Measurements from ENCODE around the gene LRRC23. TPM values are rescaled to one million over a fixed set of nuclear protein-coding genes. Genes with fewer than 3 reads are reported as not detected.

Gene LRRC23
- total and polyA plus RNA-seq, 9 donors, result 5.7 to 13.7 (median 11.0) TPM

DNA sequence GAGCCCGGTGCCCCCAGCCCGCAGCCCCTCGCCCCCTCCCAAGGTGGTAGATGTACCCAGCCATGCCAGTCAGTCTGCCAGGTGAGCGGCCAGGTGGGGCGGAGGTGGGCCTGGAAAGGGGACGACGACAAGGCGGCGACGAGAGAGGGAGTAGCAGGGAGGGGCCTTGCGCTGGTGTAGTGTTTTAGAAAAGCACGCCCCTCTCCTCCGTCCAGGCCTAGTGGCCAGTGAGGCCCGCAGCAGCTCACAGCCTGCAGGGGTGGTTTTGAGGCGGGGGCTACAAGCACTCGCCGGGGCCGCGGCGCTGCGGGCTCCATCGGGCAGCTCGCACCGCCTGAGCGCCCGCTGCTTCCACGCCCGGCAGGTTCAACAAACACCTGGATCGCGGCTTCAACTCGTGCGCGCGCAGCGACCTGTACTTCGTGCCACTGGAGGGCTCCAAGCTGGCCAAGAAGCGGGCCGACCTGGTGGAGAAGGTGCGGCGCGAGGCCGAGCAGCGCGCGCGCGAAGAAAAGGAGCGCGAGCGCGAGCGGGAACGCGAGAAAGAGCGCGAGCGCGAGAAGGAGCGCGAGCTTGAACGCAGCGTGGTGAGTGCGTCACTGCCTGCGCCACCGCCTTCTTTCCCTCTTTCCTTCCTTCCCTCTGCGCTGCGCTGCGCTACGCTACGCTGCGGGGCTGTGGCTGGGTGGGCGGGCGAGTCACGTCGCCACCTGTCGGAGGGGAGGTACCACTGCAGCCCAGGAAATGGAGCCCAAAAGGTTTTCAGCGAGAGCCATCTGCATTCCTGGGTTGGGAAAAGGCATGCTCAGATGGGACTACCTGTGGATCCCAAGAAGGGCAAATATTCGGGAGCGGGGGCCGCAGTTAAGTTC, 33.1 kb downstream of the LRRC23 start:
- H3K9me3 ChIP-seq (replicated peaks; ENCODE audit: control insufficient read depth, low read depth, low read length), result no peaks in the 10 kb centered on the region
- H3K4me3 ChIP-seq (ENCODE audit: low read length), result peak overlapping the region; percentile 80
- WGBS (ENCODE audit: insufficient coverage), result 1% methylated on average over 64 of the region's 80 CpGs
- no peaks in the 10 kb centered on the region for H3K27me3 ChIP-seq (ENCODE audit: control insufficient read depth, insufficient read depth, low read length)
- H3K36me3 ChIP-seq (ENCODE audit: control insufficient read depth, insufficient read depth, low read length), result peaks cover 65% of the 10 kb centered on the region
- peak overlapping the region; percentile 94 for H3K27ac ChIP-seq (ENCODE audit: low read length)
- peaks cover 46% of the 10 kb centered on the region for H3K4me1 ChIP-seq (ENCODE audit: control insufficient read depth, insufficient read depth, low read length)
- DNase-seq, result peak; percentile 98

GRCh38 chr12:6938353-6939190, 34.0 kb downstream of the LRRC23 start:
- DNase-seq, result peak; percentile 57

DNA sequence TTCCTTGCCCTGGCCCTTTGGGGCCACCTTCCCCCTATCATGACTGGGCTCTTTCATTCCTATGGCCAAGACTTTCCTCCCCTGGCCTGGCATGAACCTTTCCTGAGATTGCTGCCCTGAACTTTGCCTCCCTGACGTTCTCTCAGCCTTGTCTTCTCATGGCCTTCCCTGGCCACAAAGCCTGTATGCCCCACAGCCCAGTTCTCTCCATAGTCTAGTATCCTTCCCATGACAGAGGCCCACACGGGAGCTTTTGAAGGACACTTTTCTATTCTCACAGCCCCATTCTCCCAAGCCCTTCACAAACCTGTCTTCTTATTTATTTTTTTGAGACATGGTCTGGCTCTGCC, 34.5 kb downstream of the LRRC23 start:
- DNase-seq, result no peak
- peaks cover 55% of the 10 kb centered on the region for H3K36me3 ChIP-seq (ENCODE audit: control insufficient read depth, insufficient read depth, low read length)
- 91% methylated on average over 2 of the region's 2 CpGs for WGBS (ENCODE audit: insufficient coverage)
- peaks cover 42% of the 10 kb centered on the region for H3K4me1 ChIP-seq (ENCODE audit: control insufficient read depth, insufficient read depth, low read length)
- H3K9me3 ChIP-seq (replicated peaks; ENCODE audit: control insufficient read depth, low read depth, low read length), result no peaks in the 10 kb centered on the region
- H3K27me3 ChIP-seq (ENCODE audit: control insufficient read depth, insufficient read depth, low read length), result no peaks in the 10 kb centered on the region
- no peak overlapping the region for H3K27ac ChIP-seq (ENCODE audit: low read length)
- no peak overlapping the region for H3K4me3 ChIP-seq (ENCODE audit: low read length)

More at GRCh38 chr12:6938353-6939190, 34.0 kb downstream of the LRRC23 start:
- H3K27me3 ChIP-seq (ENCODE audit: control insufficient read depth, insufficient read depth, low read length), result no peaks in the 10 kb centered on the region
- WGBS (ENCODE audit: insufficient coverage), result 81% methylated on average over 29 of the region's 32 CpGs
- peaks cover 48% of the 10 kb centered on the region for H3K4me1 ChIP-seq (ENCODE audit: control insufficient read depth, insufficient read depth, low read length)
- H3K36me3 ChIP-seq (ENCODE audit: control insufficient read depth, insufficient read depth, low read length), result peaks cover 60% of the 10 kb centered on the region
- H3K27ac ChIP-seq (ENCODE audit: low read length), result peak overlapping the region; percentile 69
- H3K9me3 ChIP-seq (replicated peaks; ENCODE audit: control insufficient read depth, low read depth, low read length), result no peaks in the 10 kb centered on the region
- H3K4me3 ChIP-seq (ENCODE audit: low read length), result peak overlapping the region; percentile 9

GRCh38 chr12:6941267-6941666, 36.6 kb downstream of the LRRC23 start:
- Histone ChIP-seq H3K4me3 (ENCODE audit: low read length) (no peak overlapping the region), H3K27me3 (ENCODE audit: control insufficient read depth, insufficient read depth, low read length) (no peaks in the 10 kb centered on the region), H3K36me3 (ENCODE audit: control insufficient read depth, insufficient read depth, low read length) (peaks cover 42% of the 10 kb centered on the region), H3K4me1 (ENCODE audit: control insufficient read depth, insufficient read depth, low read length) (peaks cover 49% of the 10 kb centered on the region), H3K27ac (ENCODE audit: low read length) (no peak overlapping the region), H3K9me3 (replicated peaks; ENCODE audit: control insufficient read depth, low read depth, low read length) (no peaks in the 10 kb centered on the region)
- 87% methylated on average over 9 of the region's 12 CpGs for WGBS (ENCODE audit: insufficient coverage)
- no peak for DNase-seq

- Histone ChIP-seq H3K4me3 (ENCODE audit: low read length) (no peak overlapping the region), H3K4me1 (ENCODE audit: control insufficient read depth, insufficient read depth, low read length) (peaks cover 51% of the 10 kb centered on the region), H3K27ac (ENCODE audit: low read length) (no peak overlapping the region), H3K36me3 (ENCODE audit: control insufficient read depth, insufficient read depth, low read length) (peaks cover 37% of the 10 kb centered on the region), H3K9me3 (replicated peaks; ENCODE audit: control insufficient read depth, low read depth, low read length) (no peaks in the 10 kb centered on the region), H3K27me3 (ENCODE audit: control insufficient read depth, insufficient read depth, low read length) (no peaks in the 10 kb centered on the region)
- no peak for DNase-seq
- no CpG with 5 or more reads among the region's 12 CpGs for WGBS (ENCODE audit: insufficient coverage)
Measured at GRCh38 chr12:6941782-6942181, 37.2 kb downstream of the LRRC23 start.

DNA sequence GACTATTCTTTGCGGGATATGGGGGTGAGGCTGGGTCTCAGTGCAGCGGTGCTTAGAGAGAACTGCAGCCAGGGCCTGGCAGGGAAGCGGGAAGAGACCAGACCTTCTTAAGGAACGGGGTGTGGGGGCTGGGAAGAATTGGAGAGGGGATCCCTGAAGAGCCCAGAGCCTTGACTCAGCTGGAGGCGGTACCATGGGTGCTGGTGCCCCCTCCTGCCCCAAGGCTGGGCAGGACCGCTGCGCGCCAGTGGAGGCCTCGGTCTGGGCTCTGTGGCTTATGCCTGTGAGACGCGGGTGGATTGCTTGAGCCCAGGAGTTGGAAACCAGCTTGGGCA, 37.7 kb downstream of the LRRC23 start:
- WGBS (ENCODE audit: insufficient coverage), result 83% methylated on average over 5 of the region's 11 CpGs
- H3K27ac ChIP-seq (ENCODE audit: low read length), result peak overlapping the region; percentile 99
- peak; percentile 62 for DNase-seq

GRCh38 chr12:6943389-6943721, 38.7 kb downstream of the LRRC23 start:
- Histone ChIP-seq H3K27ac (ENCODE audit: low read length) (peak overlapping the region; percentile 99), H3K9me3 (replicated peaks; ENCODE audit: control insufficient read depth, low read depth, low read length) (no peaks in the 10 kb centered on the region), H3K27me3 (ENCODE audit: control insufficient read depth, insufficient read depth, low read length) (no peaks in the 10 kb centered on the region), H3K4me3 (ENCODE audit: low read length) (peak overlapping the region; percentile 66), H3K4me1 (ENCODE audit: control insufficient read depth, insufficient read depth, low read length) (peaks cover 40% of the 10 kb centered on the region), H3K36me3 (ENCODE audit: control insufficient read depth, insufficient read depth, low read length) (peaks cover 37% of the 10 kb centered on the region)
- 0% methylated on average over 6 of the region's 13 CpGs for WGBS (ENCODE audit: insufficient coverage)
- peak; percentile 97 for DNase-seq

More for the DNA sequence above, 37.7 kb downstream of the LRRC23 start:
- H3K9me3 ChIP-seq (replicated peaks; ENCODE audit: control insufficient read depth, low read depth, low read length), result no peaks in the 10 kb centered on the region
- H3K27me3 ChIP-seq (ENCODE audit: control insufficient read depth, insufficient read depth, low read length), result no peaks in the 10 kb centered on the region
- peaks cover 37% of the 10 kb centered on the region for H3K36me3 ChIP-seq (ENCODE audit: control insufficient read depth, insufficient read depth, low read length)
- no peak overlapping the region for H3K4me3 ChIP-seq (ENCODE audit: low read length)
- peaks cover 46% of the 10 kb centered on the region for H3K4me1 ChIP-seq (ENCODE audit: control insufficient read depth, insufficient read depth, low read length)

GRCh38 chr12:6943722-6944380, 39.2 kb downstream of the LRRC23 start, which contains the start of the genes C12orf57 and RNU7-1:
TSS of gene C12orf57 (plus strand) at chr12:6944022. CDS start at chr12:6944122, 100 bp downstream.
TSS of gene RNU7-1 (plus strand) at chr12:6943816.
- WGBS (ENCODE audit: insufficient coverage), result under 1% methylated on average over 26 of the region's 31 CpGs
- DNase-seq, result peak; percentile 97
- Histone ChIP-seq H3K27me3 (ENCODE audit: control insufficient read depth, insufficient read depth, low read length) (no peaks in the 10 kb centered on the region), H3K27ac (ENCODE audit: low read length) (peak within 1 kb of the TSS; percentile 99), H3K36me3 (ENCODE audit: control insufficient read depth, insufficient read depth, low read length) (peaks cover 32% of the 10 kb centered on the region), H3K4me3 (ENCODE audit: low read length) (peak within 1 kb of the TSS; percentile 66), H3K9me3 (replicated peaks; ENCODE audit: control insufficient read depth, low read depth, low read length) (no peaks in the 10 kb centered on the region), H3K4me1 (ENCODE audit: control insufficient read depth, insufficient read depth, low read length) (peaks cover 35% of the 10 kb centered on the region)

GRCh38 chr12:6944381-6945186, 40.0 kb downstream of the LRRC23 start:
- DNase-seq, result peak; percentile 98
- 1% methylated on average over 40 of the region's 48 CpGs for WGBS (ENCODE audit: insufficient coverage)
- H3K36me3 ChIP-seq (ENCODE audit: control insufficient read depth, insufficient read depth, low read length), result peaks cover 27% of the 10 kb centered on the region
- no peaks in the 10 kb centered on the region for H3K9me3 ChIP-seq (replicated peaks; ENCODE audit: control insufficient read depth, low read depth, low read length)
- peaks cover 33% of the 10 kb centered on the region for H3K4me1 ChIP-seq (ENCODE audit: control insufficient read depth, insufficient read depth, low read length)
- peak overlapping the region; percentile 66 for H3K4me3 ChIP-seq (ENCODE audit: low read length)
- peak overlapping the region; percentile 99 for H3K27ac ChIP-seq (ENCODE audit: low read length)
- no peaks in the 10 kb centered on the region for H3K27me3 ChIP-seq (ENCODE audit: control insufficient read depth, insufficient read depth, low read length)
